T1000 (cell line): ENCODE measurements around the gene NPM3.

Source experiments
- DNase-seq: peaks from one replicate; lab custom pipeline; 2025; ENCODE audit warnings: mixed read lengths; lab: John Stamatoyannopoulos, UW

NPM3 gene

DNA sequence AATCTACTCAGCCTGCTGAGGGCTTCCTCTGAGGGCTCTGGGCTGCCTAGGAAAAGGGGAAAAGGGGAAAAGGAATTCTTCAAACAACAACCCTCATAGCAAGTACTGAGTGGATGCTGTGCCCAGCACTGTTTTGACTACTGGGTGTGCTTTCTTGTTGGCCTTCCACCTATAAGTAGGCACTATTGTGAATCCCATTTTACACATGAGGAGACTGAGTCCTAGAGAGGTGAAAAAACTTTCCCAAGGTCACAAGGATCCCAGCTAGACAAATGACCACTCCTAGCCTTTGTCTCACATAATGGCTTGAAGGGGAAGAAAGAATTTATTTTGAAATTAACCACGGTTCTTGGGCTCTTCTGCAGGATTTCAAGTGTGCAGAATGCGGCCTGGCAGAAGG, 24.4 kb downstream of the NPM3 start:
- DNase-seq: no peak

DNA sequence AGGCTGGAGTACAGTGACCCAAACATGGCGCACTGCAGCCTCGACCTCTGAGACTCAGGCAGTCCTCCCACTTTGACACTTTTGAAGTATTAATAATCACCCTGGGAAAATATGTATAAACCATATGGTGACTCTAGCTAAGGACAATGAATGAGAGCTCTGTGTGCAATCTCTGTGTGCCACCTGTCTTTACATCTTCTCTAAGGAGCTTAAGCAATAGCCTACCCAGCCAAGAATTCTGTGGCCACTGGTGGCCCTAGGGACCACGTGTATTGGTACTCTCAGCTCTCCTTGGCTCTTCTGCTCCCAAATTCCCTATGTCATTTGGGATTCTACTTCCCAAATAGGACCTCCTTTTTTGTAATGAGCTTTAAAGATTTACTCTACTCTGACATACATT, 31.0 kb downstream of the NPM3 start:
- no peak for DNase-seq

DNA sequence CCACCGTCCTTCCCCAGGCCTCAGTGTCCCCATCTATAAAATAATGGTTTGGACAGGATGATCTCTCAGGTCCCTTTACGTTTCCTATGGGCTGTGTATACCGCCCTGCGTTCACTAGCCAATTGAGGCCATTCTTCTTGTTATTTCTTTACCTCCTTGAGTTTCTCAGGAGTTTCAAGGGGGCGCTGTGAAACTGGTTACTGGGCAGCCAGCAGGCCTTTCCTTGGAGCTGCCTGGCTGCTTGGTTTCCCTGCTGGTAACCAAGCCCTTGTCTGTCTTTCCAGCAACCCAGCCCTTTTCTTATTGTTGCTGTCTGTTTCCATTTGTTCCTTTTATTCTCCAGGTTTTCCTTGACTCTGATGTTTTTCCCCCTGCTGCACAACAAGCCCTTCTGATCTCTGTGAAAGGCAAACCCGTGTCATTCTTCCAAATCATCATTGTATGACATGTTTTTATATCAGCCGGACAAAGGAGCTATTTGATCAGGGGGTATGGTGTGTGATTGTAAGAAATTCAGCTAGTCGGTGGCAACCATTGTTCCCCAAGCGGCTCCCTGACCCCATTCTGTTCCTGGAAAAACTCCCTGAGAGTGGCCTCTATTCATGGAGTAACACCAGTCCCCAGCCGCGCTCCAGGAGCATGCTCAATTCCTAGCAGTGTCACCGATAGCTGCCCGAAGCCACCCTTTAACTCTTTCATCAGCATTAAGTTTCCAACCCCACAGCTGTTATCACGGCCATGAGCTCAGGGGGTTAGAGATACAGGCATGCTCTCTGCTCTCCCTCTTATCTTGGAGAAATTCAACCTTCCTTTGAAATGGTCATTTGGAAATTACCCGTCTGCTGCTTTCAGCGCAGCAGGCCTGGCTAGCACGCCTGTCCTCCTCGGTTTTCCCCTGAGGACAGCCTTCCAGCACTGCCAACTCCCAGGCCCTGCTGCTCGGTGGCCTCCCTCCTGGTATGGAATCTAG, 33.9 kb downstream of the NPM3 start:
- no peak for DNase-seq

DNA sequence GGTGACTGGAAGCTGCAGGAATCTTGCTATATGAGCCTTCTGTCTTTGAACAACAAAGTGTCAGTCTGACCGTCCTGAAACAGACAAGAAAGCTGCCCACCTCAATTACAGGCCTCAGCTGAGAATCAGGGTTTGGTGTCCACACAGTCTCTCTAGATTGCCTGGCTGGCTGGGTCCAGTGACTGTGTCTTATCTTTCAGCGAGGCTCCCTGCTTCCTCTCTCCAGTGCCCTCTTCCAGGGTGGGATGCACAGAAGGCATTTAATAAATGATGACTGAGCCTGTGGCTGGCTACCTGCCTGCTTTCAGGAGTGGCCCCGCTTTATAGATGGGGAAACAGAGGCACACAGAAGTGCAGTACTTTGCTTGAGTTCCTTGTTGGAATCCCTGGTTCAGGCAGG, 34.8 kb downstream of the NPM3 start:
- no peak for DNase-seq

DNA sequence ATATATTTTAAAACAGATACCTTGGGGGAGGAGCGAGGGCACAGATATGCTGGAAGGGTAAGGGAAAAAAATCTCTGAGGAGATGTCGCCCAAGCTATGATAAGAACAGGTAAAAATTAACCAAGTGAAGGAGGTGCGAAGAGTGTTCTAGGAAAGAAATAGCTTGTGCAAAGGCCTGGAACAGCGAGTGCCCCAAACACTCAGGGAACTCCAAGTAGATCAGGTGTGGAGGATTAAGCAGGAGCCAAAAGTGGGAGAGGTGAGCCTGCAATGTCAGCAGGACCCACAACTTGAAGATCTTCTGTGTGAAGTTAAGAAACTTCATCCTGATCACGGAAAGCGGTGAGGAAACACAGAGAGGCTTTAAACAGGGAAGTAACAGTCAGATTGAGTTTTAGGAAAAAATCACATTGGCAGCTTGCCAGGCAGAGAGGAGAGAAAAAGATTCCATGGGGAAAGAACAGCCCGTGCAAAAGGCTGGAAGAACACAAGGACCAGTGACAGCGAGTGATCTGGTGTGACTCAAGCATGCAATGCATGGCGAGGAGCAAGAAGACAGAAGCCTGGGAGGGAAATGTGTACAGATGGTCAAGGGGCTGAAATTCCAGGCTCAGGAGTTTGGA, 38.1 kb downstream of the NPM3 start:
- DNase-seq: no peak

DNA sequence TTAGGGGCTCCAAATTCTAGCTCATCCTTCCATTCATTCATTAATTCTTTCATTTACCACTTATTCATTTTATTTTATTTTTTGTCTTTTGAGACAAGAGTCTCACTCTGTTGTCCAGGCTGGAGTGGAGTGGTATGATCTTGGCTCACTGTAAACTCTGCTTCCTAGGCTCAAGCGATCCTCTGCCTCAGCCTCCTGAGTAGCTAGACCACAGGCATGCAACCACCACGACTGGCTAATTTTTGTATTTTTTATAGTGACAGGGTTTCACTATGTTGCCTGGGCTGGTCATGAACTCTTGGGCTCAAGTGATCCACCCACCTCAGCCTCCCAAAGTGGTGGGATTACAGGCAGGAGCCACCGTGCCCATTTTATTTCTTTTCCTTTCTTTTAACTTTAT, 39.0 kb downstream of the NPM3 start:
- no peak for DNase-seq

DNA sequence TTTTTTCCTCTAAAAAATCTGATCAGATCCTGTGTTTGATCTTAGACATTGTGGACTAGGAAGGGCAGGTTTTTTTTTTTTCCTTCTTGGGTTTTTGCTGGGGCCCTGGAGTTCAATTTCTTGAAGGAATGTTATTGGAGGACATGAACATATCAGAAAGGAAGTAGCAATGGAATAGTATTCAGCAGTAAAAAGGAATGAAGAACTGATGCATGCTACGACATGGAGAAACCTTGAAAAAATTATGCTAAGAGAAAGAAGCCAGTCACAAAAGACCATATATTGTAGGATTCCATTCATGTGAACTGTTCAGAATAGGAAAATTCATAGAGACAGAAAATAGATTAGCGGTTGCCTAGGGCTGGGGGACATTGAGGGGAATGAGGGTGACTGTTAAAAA, 41.3 kb downstream of the NPM3 start:
- DNase-seq: no peak

DNA sequence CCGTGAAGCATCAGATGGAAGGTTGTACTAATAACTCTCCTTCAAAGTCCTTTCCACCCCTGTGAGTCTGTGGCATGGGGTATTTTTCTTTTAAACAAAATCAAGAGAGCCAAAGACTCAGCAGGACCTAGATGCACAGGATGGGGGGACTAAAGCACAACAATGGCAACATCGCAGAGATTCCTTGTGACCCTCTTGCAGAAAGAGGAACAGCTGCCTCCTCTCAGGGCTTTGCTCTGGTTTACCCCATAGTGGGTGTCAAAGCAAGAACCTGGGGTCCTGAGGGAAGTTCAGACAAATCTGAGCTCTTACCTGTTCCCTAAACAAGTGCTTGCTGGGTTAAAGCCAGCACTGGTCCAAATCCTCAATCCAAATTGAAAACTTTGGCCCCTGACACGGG, 46.6 kb downstream of the NPM3 start:
- no peak for DNase-seq

DNA sequence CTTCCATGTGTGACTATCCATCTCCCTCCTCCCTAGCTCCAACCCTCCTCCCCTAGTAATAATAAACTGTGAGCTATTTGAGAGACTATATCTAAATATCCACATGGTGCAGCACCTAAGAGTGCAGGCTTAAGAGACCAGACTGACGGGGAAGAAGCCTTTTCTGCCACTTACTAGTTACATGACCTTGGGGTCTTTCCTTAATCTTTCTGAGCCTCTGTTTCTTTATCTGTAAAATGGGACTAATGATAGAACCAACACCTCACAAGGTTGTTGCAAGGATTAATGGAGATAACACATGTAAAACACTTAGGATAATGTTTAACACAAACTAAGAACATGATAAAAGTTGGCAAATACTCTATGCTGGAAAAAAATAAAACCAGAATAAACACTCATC, 51.1 kb downstream of the NPM3 start:
- DNase-seq: no peak
